Measurements from ENCODE around the gene TNP2.

The TNP2 gene

GRCh38 chr16:11276896-11277593 is 7.9 kb upstream of the TNP2 start:
- no peak for DNase-seq

DNA sequence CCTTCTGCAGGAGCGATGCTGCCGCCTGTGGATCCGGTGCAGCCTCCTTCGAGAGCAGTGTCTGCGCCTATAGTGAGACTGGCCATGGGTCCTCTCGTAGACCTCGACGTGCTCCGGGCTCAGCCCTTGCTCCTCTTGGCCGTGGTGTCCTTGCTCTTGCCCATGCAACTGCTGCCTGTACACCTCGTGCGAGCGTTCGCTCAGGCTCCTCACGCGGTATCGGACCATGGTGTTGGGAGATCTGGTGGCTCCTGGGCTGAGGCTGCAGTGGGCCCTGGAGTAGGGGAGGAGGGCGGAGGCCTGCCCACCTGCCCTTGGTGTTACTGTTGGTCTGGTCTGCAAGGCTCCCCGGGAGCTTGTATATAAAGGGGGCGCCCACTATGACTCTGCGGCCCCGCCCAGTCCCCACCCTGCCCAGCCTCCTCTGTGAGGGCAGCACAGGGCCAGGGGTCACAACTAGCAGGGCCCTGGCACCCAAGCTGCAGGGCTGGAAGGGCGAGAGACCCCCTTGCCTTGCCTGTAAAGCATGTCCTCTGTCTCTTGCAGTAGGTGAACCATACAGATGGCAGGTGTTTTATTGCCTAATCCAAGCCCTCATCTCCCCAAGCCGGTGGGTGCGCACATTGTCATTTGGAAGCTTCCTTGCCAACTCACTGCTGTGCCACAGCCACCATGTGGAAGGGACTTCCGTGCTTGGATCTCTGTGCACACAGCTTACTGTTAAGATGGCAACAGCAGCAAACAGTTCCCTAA is 7.2 kb upstream of the TNP2 start, which contains the start of gene PRM2:
TSS of gene PRM2 (minus strand) at position 338 of the 753 bp plus-strand sequence. CDS start at position 228, 110 bp downstream.
- DNase-seq: no peak

- DNase-seq: no peak
Observed at GRCh38 chr16:11274964-11275363, 5.8 kb upstream of the TNP2 start.

GRCh38 chr16:11273721-11274324 is 4.7 kb upstream of the TNP2 start:
- DNase-seq: no peak

- DNase-seq: no peak
Observed at GRCh38 chr16:11272921-11273720, 4.0 kb upstream of the TNP2 start, which contains the start of gene PRM3. Gene PRM3, minus strand, starts transcription at chr16:11273629. Its CDS starts 34 bp downstream, at chr16:11273595.

DNA sequence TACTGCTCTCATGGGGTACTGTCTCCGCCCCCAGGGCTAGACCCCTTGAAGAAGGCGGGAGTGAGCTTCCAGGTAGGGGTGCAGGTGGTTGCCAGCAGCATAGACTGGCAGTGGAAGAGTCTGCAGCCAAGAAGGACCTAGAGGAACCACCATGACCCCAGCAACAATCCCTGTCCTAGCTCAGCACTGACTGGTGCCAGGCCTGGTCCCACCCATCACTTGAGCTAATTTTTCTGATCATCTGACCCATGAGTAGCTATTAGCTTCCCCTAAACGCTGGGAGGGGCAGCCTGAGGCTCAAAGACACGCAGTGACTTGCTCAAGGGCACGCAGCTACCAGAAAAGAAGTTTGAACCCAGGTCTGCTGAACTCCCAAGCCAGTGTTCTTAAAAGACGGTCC is 3.4 kb upstream of the TNP2 start:
- DNase-seq: no peak

DNA sequence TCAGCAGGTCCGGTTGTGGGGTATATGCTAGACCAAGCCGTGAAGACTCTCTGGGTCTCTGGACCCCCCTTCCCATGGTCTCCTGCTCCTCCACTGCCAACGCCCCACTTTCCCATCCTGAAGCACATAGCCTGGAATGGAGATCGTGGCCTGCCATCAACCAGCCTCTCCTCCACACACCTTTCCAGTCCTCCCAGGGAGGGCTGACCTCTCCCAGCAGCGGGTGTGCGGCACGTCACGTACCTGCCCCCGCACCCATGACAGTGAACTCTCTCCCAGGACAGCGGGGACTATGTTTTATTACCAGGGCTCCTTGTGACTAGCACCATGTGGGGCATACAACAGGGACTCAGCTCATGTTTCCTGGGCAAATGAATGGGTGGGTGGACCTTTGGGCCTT is 2.5 kb upstream of the TNP2 start:
- no peak for DNase-seq

- DNase-seq: no peak
Observed at GRCh38 chr16:11270602-11271162, 1.6 kb upstream of the TNP2 start.

- no peak for DNase-seq
Observed at GRCh38 chr16:11265124-11265523, 4.0 kb downstream of the TNP2 start.

- DNase-seq: no peak
Observed at GRCh38 chr16:11264155-11264832, 4.8 kb downstream of the TNP2 start.

- peak; percentile 60 for DNase-seq
Observed at GRCh38 chr16:11263737-11264136, 5.4 kb downstream of the TNP2 start.

GRCh38 chr16:11262915-11263314 is 6.2 kb downstream of the TNP2 start:
- DNase-seq: no peak

DNA sequence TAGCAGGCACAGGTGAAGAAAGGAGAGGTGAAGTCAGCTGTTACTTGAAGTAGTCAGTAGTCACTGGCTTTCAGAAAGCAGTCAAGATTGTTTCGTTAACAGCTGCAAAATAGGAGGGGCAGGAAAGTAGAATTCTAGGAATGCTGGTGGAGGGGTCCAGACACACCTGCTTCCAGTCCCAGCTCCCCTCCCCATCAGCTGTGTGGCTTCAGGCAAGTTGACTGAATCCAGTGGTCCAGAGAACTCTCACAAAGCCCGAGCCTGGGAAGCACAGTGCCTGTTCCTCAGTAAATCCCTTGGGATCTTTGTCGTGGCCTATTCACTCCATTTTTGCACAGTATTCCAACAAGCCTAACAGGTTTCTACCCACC is 8.5 kb downstream of the TNP2 start:
- no peak for DNase-seq

- no peak for DNase-seq
Observed at GRCh38 chr16:11259655-11260595, 9.2 kb downstream of the TNP2 start.

- peak; percentile 33 for DNase-seq
Observed at GRCh38 chr16:11258553-11259492, 10.3 kb downstream of the TNP2 start.

GRCh38 chr16:11257131-11257938 is 11.8 kb downstream of the TNP2 start:
- DNase-seq: peak; percentile 58

GRCh38 chr16:11256661-11257130 is 12.4 kb downstream of the TNP2 start:
- no peak for DNase-seq

Data from activated naive CD4-positive, alpha-beta T cell treated with anti-CD3 and anti-CD28 coated beads, Interleukin-2, amount 50 U/mL, for 16 hours (primary cell).